GM12865 (cell line): ENCODE results near the gene ALOX15.
"Not testable (repeated sequence)": the region's sequence is repeated elsewhere in the genome, so short reads cannot be mapped to it uniquely, and the experiment has no call there.

Source experiments
- DNase-seq: peaks from one replicate; pipeline ENCODE4 v3.0.0; 2010; ENCODE audit warnings: low read depth
- H3K4me3 ChIP-seq: 2 replicates; pipeline ENCODE4 v1.5.1; 2011; ENCODE audit warnings: mild to moderate bottlenecking, low read depth, low read length, control low read depth
- CTCF ChIP-seq: IDR thresholded peaks from 2 replicates; pipeline ENCODE4 v1.5.1; 2011; ENCODE audit warnings: low read length, control low read depth, low read depth, inconsistent platforms; ENCODE audit not compliant: insufficient read depth; ENCODE audit errors: missing control alignments

Gene ALOX15

GRCh38 chr17:4625181-4625617 is 16.3 kb downstream of the ALOX15 start:
- no peak for TF ChIP-seq CTCF
- H3K4me3 ChIP-seq = no peak overlapping the region
- no peak for DNase-seq

- DNase-seq = not testable (repeated sequence)
These were observed 17.0 kb downstream of the ALOX15 start for GRCh38 chr17:4624451-4624911.

GRCh38 chr17:4623249-4623648 is 18.2 kb downstream of the ALOX15 start:
- DNase-seq = no peak
- TF ChIP-seq CTCF = no peak

More at GRCh38 chr17:4624451-4624911, 17.0 kb downstream of the ALOX15 start:
- not testable (repeated sequence) for H3K4me3 ChIP-seq

GRCh38 chr17:4622375-4622774 is 19.1 kb downstream of the ALOX15 start:
- DNase-seq = no peak
- no peak for TF ChIP-seq CTCF
- H3K4me3 ChIP-seq = no peak overlapping the region

More at GRCh38 chr17:4623249-4623648, 18.2 kb downstream of the ALOX15 start:
- H3K4me3 ChIP-seq = no peak overlapping the region

- H3K4me3 ChIP-seq = no peak overlapping the region
- DNase-seq = no peak
- no peak for TF ChIP-seq CTCF
These were observed 20.9 kb downstream of the ALOX15 start for GRCh38 chr17:4620531-4621101.

GRCh38 chr17:4617590-4618351 is 23.7 kb downstream of the ALOX15 start:
- H3K4me3 ChIP-seq = no peak overlapping the region
- no peak for TF ChIP-seq CTCF
- DNase-seq = no peak

- H3K4me3 ChIP-seq = no peak overlapping the region
- DNase-seq = no peak
- no peak for TF ChIP-seq CTCF
These were observed 24.4 kb downstream of the ALOX15 start for GRCh38 chr17:4617090-4617489.
